Measurements from ENCODE around the gene PSTPIP2.

GRCh38 chr18:45978084-45978483, 94.0 kb downstream of the PSTPIP2 start:
- no peak for TF ChIP-seq CTCF (IDR thresholded peaks at IDR 0.05; ENCODE audit: insufficient read depth, low read length, poor library complexity, severe bottlenecking)
- no peak for TF ChIP-seq EZH2phosphoT487 (conservative IDR thresholded peaks at IDR 0.05; ENCODE audit: low read length)

Measured in SU-DHL-6 (cell line).